ENCODE results near the gene RSRP1.

The RSRP1 gene

DNA sequence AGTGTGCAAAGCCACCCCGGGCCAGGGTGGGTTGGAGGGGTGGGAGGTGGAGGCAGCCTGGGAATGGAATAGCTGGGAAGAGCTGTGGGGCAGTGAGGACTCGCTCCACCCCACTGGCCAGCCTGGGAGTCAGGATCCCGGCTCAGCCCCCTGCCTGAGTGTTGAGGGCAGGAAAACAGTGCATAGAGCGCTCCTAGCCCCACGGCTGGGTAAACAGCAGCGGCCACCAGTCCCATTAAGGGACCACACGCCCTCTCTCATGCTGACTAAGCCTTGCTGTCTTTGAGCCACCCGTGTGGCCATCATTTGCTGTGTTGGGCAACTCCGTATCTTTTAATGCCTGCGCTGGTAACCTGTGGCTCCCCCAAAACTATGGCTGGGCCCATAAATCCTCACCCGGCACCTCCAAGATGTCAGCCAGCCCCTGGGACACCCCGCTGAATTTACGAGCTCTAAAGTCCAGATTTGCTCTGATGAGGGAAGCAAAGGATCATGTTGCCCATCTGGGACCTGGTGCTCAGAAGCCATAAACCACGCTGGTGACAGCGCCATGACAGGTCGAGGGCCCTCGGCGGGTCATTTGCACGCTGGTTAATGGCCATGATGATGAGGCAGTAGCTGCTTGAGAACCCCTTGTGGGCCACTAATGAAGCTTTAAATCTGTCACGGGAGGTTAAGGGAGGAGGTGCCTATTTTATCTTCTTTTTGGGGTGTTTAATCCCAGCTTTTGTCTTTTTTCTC is 49.8 kb downstream of the RSRP1 start:
- Histone ChIP-seq H3K9me3 (ENCODE audit: control insufficient read depth, low read depth, low read length) (no peaks in the 10 kb centered on the region), H3K4me1 (ENCODE audit: control insufficient read depth, low read depth, low read length) (peaks cover 3% of the 10 kb centered on the region), H3K27me3 (ENCODE audit: control insufficient read depth, insufficient read depth, low read length) (no peaks in the 10 kb centered on the region), H3K4me3 (ENCODE audit: low read length) (no peak overlapping the region), H3K9ac (ENCODE audit: low read length) (no peak overlapping the region), H3K36me3 (ENCODE audit: control insufficient read depth, low read depth, low read length) (no peaks in the 10 kb centered on the region), H3K27ac (ENCODE audit: low read length) (no peak overlapping the region)

GRCh38 chr1:25196830-25197229 is 50.4 kb downstream of the RSRP1 start:
- H3K9ac ChIP-seq (ENCODE audit: low read length), result no peak overlapping the region
- H3K36me3 ChIP-seq (ENCODE audit: control insufficient read depth, low read depth, low read length), result no peaks in the 10 kb centered on the region
- H3K27me3 ChIP-seq (ENCODE audit: control insufficient read depth, insufficient read depth, low read length), result no peaks in the 10 kb centered on the region
- no peak overlapping the region for H3K27ac ChIP-seq (ENCODE audit: low read length)
- H3K4me3 ChIP-seq (ENCODE audit: low read length), result no peak overlapping the region
- no peaks in the 10 kb centered on the region for H3K9me3 ChIP-seq (ENCODE audit: control insufficient read depth, low read depth, low read length)
- peaks cover 3% of the 10 kb centered on the region for H3K4me1 ChIP-seq (ENCODE audit: control insufficient read depth, low read depth, low read length)

DNA sequence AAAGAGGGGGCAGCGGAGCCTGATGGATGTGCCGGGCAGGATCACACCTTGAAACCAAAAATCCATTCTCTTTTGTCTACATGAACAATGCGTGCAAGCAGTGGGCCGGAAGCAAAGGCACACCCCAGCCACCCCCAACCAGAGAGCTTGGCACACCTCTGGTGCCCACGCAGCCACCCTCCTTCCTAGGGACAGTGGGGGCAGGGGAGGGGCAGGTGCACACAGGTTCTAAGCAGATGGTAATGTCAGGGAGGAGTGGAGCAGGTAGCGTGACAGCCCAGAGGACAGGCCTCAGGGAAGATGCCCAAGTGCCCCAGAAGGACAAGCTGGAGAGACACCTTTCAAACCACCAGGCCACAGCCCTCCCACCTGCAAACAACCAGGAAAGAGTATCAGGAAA is 51.4 kb downstream of the RSRP1 start:
- Histone ChIP-seq H3K9ac (ENCODE audit: low read length) (no peak overlapping the region), H3K36me3 (ENCODE audit: control insufficient read depth, low read depth, low read length) (no peaks in the 10 kb centered on the region), H3K9me3 (ENCODE audit: control insufficient read depth, low read depth, low read length) (no peaks in the 10 kb centered on the region), H3K4me1 (ENCODE audit: control insufficient read depth, low read depth, low read length) (peaks cover 3% of the 10 kb centered on the region), H3K4me3 (ENCODE audit: low read length) (no peak overlapping the region), H3K27me3 (ENCODE audit: control insufficient read depth, insufficient read depth, low read length) (no peaks in the 10 kb centered on the region), H3K27ac (ENCODE audit: low read length) (no peak overlapping the region)

GRCh38 chr1:25194572-25195020 is 52.7 kb downstream of the RSRP1 start:
- H3K9me3 ChIP-seq (ENCODE audit: control insufficient read depth, low read depth, low read length), result no peaks in the 10 kb centered on the region
- peaks cover 3% of the 10 kb centered on the region for H3K4me1 ChIP-seq (ENCODE audit: control insufficient read depth, low read depth, low read length)
- no peak overlapping the region for H3K27ac ChIP-seq (ENCODE audit: low read length)
- no peaks in the 10 kb centered on the region for H3K27me3 ChIP-seq (ENCODE audit: control insufficient read depth, insufficient read depth, low read length)
- no peak overlapping the region for H3K4me3 ChIP-seq (ENCODE audit: low read length)
- no peaks in the 10 kb centered on the region for H3K36me3 ChIP-seq (ENCODE audit: control insufficient read depth, low read depth, low read length)
- H3K9ac ChIP-seq (ENCODE audit: low read length), result no peak overlapping the region

- Histone ChIP-seq H3K9ac (ENCODE audit: low read length) (no peak overlapping the region), H3K27ac (ENCODE audit: low read length) (no peak overlapping the region), H3K4me3 (ENCODE audit: low read length) (no peak overlapping the region), H3K36me3 (ENCODE audit: control insufficient read depth, low read depth, low read length) (no peaks in the 10 kb centered on the region), H3K4me1 (ENCODE audit: control insufficient read depth, low read depth, low read length) (peaks cover 3% of the 10 kb centered on the region), H3K27me3 (ENCODE audit: control insufficient read depth, insufficient read depth, low read length) (no peaks in the 10 kb centered on the region), H3K9me3 (ENCODE audit: control insufficient read depth, low read depth, low read length) (no peaks in the 10 kb centered on the region)
These were observed 53.2 kb downstream of the RSRP1 start for GRCh38 chr1:25194054-25194453.

GRCh38 chr1:25193229-25193628 is 54.0 kb downstream of the RSRP1 start:
- Histone ChIP-seq H3K27ac (ENCODE audit: low read length) (no peak overlapping the region), H3K36me3 (ENCODE audit: control insufficient read depth, low read depth, low read length) (no peaks in the 10 kb centered on the region), H3K27me3 (ENCODE audit: control insufficient read depth, insufficient read depth, low read length) (no peaks in the 10 kb centered on the region), H3K4me3 (ENCODE audit: low read length) (no peak overlapping the region), H3K4me1 (ENCODE audit: control insufficient read depth, low read depth, low read length) (peaks cover 3% of the 10 kb centered on the region), H3K9ac (ENCODE audit: low read length) (no peak overlapping the region), H3K9me3 (ENCODE audit: control insufficient read depth, low read depth, low read length) (no peaks in the 10 kb centered on the region)

Measured in iPS-18a (cell line).